Measurements from ENCODE around the gene PUS7L. TPM values are rescaled to one million over a fixed set of nuclear protein-coding genes. Genes with fewer than 3 reads are reported as not detected.

Gene PUS7L
- total RNA-seq, 1 experiment from 2014 or later, result 15.3 TPM

GRCh38 chr12:43742106-43742505 is 16.5 kb downstream of the PUS7L start:
- ChIA-PET RAD21 (ENCODE audit: low non-redundant PET in 1 of 2, low total read pairs in 2 of 2, uncharacterized antibody in 2 of 2, unreplicated experiment in 2 of 2) (interaction anchor here in 1 of 2 experiments (0.5 kb wide), 1 partner anchor 373 kb away, joined by 3 read pairs; no protein-coding TSS in a partner anchor), POLR2A (no interaction called here), CTCF (no interaction called here)
- H3K27me3 ChIP-seq (ENCODE audit: insufficient read depth, low read length), result no peaks in the 10 kb centered on the region
- H3K9me3 ChIP-seq (ENCODE audit: control insufficient read depth in 1 of 2, insufficient read depth in 1 of 2, low read depth in 1 of 2, low read length in 2 of 2), result no peaks in the 10 kb centered on the region
- DNase-seq (ENCODE audit: low read depth, low spot score) (no peak), ATAC-seq (no peak)
- H3K9me2 ChIP-seq (ENCODE audit: insufficient read depth), result no peaks in the 10 kb centered on the region
- no peak for TF ChIP-seq ELF1 (IDR thresholded peaks at IDR 0.05; ENCODE audit: borderline replicate concordance, low read depth)
- no peak for TF ChIP-seq EZH2 (IDR thresholded peaks at IDR 0.05)
- TF ChIP-seq TCF7L2 (IDR thresholded peaks at IDR 0.05; ENCODE audit: borderline replicate concordance, extremely low read depth, insufficient read depth, insufficient read length), result no peak
- no peak for TF ChIP-seq SIN3A (IDR thresholded peaks at IDR 0.05; ENCODE audit: low read depth)
- TF ChIP-seq CBX3 (IDR thresholded peaks at IDR 0.05; ENCODE audit: low read depth), result no peak
- no TSS peak for BruUV-seq (replicated peaks)
- H2AFZ ChIP-seq (ENCODE audit: low read depth, low read length, poor library complexity, severe bottlenecking), result no peak overlapping the region
- H3K4me1 ChIP-seq (ENCODE audit: control insufficient read depth in 1 of 2, insufficient read depth in 2 of 2, low read length in 2 of 2), result no peaks in the 10 kb centered on the region
- H3K4me3 ChIP-seq (replicated peaks in 1 of 2; ENCODE audit: low read depth in 1 of 2, low read length in 2 of 2), result no peak overlapping the region
- H3K36me3 ChIP-seq (ENCODE audit: control insufficient read depth in 1 of 2, insufficient read depth in 2 of 2, low read length in 2 of 2), result peaks cover 14 to 16% of the 10 kb centered on the region in 2 experiments; a peak in 3 of 4 replicates
- no peak overlapping the region for H3K9ac ChIP-seq (ENCODE audit: low read length)
- no peaks in the 10 kb centered on the region for H3K79me2 ChIP-seq (ENCODE audit: insufficient read depth, low read length)
- no peak overlapping the region for H3K4me2 ChIP-seq (ENCODE audit: low read length)
- intact Hi-C loops (cut with micrococcal nuclease), result no loop called here
- no peak overlapping the region for H3K27ac ChIP-seq (ENCODE audit: low read depth, low read length)
- H4K20me1 ChIP-seq (ENCODE audit: insufficient read depth), result no peaks in the 10 kb centered on the region

- no peak for ATAC-seq
- CTCF ChIA-PET, result no interaction called here
- Histone ChIP-seq H2AFZ (ENCODE audit: low read depth, low read length, poor library complexity, severe bottlenecking) (no peak overlapping the region), H3K4me1 (ENCODE audit: control insufficient read depth in 1 of 2, insufficient read depth in 2 of 2, low read length in 2 of 2) (no peaks in the 10 kb centered on the region), H3K27me3 (ENCODE audit: insufficient read depth, low read length) (no peaks in the 10 kb centered on the region), H3K27ac (ENCODE audit: low read depth, low read length) (no peak overlapping the region), H3K79me2 (ENCODE audit: insufficient read depth, low read length) (no peaks in the 10 kb centered on the region), H3K9me3 (ENCODE audit: control insufficient read depth in 1 of 2, insufficient read depth in 1 of 2, low read depth in 1 of 2, low read length in 2 of 2) (no peaks in the 10 kb centered on the region), H3K9ac (ENCODE audit: low read length) (no peak overlapping the region), H3K4me3 (replicated peaks in 1 of 2; ENCODE audit: low read depth in 1 of 2, low read length in 2 of 2) (no peak overlapping the region), H3K9me2 (ENCODE audit: insufficient read depth) (no peaks in the 10 kb centered on the region), H3K36me3 (ENCODE audit: control insufficient read depth in 1 of 2, insufficient read depth in 2 of 2, low read length in 2 of 2) (peaks cover 14 to 16% of the 10 kb centered on the region in 2 experiments; a peak in 3 of 4 replicates), H4K20me1 (ENCODE audit: insufficient read depth) (no peaks in the 10 kb centered on the region), H3K4me2 (ENCODE audit: low read length) (no peak overlapping the region)
- no TSS peak for BruUV-seq (replicated peaks)
- RAD21 ChIA-PET (ENCODE audit: low non-redundant PET in 1 of 2, low total read pairs in 2 of 2, uncharacterized antibody in 2 of 2, unreplicated experiment in 2 of 2), result no interaction called here
- POLR2A ChIA-PET, result no interaction called here
- DNase-seq (ENCODE audit: low read depth, low spot score), result no peak
- intact Hi-C loops (cut with micrococcal nuclease), result no loop called here
- no peak for TF ChIP-seq CBX3 (IDR thresholded peaks at IDR 0.05; ENCODE audit: low read depth)
- no peak for TF ChIP-seq CTCF (IDR thresholded peaks at IDR 0.05 in 2 of 3, conservative IDR thresholded peaks at IDR 0.05 in 1 of 3; ENCODE audit: borderline replicate concordance in 1 of 3, insufficient read depth in 1 of 3, low read depth in 2 of 3, low read length in 2 of 3)
- TF ChIP-seq ELF1 (IDR thresholded peaks at IDR 0.05; ENCODE audit: borderline replicate concordance, low read depth), result no peak
- no peak for TF ChIP-seq FOSL1 (IDR thresholded peaks at IDR 0.05; ENCODE audit: low read depth)
- no peak for TF ChIP-seq EZH2phosphoT487 (IDR thresholded peaks at IDR 0.05; ENCODE audit: borderline replicate concordance)
- TF ChIP-seq RAD21 (IDR thresholded peaks at IDR 0.05; ENCODE audit: low read depth), result no peak
- no peak for TF ChIP-seq ZNF274 (IDR thresholded peaks at IDR 0.05; ENCODE audit: low read depth, low read length)
- TF ChIP-seq POLR2AphosphoS5 (IDR thresholded peaks at IDR 0.05; ENCODE audit: low read depth, low read length), result no peak
- TF ChIP-seq EZH2 (IDR thresholded peaks at IDR 0.05), result no peak
- no peak for TF ChIP-seq TCF7L2 (IDR thresholded peaks at IDR 0.05; ENCODE audit: borderline replicate concordance, extremely low read depth, insufficient read depth, insufficient read length)
- TF ChIP-seq SP1 (IDR thresholded peaks at IDR 0.05; ENCODE audit: low read depth), result no peak
- no peak for TF ChIP-seq REST (IDR thresholded peaks at IDR 0.05; ENCODE audit: low read depth)
- TF ChIP-seq EGR1 (IDR thresholded peaks at IDR 0.05; ENCODE audit: low read depth), result no peak
- no peak for TF ChIP-seq SRF (IDR thresholded peaks at IDR 0.05; ENCODE audit: low read depth)
- no peak for TF ChIP-seq POLR2A (IDR thresholded peaks at IDR 0.05; ENCODE audit: borderline replicate concordance, extremely low read depth, insufficient read depth, insufficient read length)
Observed at GRCh38 chr12:43740511-43741100, 18.0 kb downstream of the PUS7L start.

All from HCT116 (cell line).